DND-41 (cell line): ENCODE data around the gene NRF1.

Source experiments
- CTCF ChIP-seq: IDR thresholded peaks from 2 replicates; pipeline ENCODE4 v1.5.1; 2012; ENCODE audit warnings: borderline replicate concordance, low read length, moderate library complexity, mild to moderate bottlenecking; ENCODE audit not compliant: poor library complexity, severe bottlenecking; ENCODE audit errors: extremely low read depth
- EZH2 ChIP-seq: IDR thresholded peaks from 3 replicates; pipeline ENCODE4 v1.6.1; 2012; ENCODE audit warnings: borderline replicate concordance, low read depth, mild to moderate bottlenecking, moderate library complexity, low read length, inconsistent platforms; ENCODE audit not compliant: severe bottlenecking

GRCh38 chr7:129757991-129758390, 146.5 kb downstream of the NRF1 start:
- TF ChIP-seq CTCF, result no peak
- no peak for TF ChIP-seq EZH2
